Measurements from ENCODE around the gene ATOH1.

Gene ATOH1

GRCh38 chr4:93802045-93802444 lies 26.5 kb upstream of the ATOH1 start:
- TF ChIP-seq, protein P1, sequence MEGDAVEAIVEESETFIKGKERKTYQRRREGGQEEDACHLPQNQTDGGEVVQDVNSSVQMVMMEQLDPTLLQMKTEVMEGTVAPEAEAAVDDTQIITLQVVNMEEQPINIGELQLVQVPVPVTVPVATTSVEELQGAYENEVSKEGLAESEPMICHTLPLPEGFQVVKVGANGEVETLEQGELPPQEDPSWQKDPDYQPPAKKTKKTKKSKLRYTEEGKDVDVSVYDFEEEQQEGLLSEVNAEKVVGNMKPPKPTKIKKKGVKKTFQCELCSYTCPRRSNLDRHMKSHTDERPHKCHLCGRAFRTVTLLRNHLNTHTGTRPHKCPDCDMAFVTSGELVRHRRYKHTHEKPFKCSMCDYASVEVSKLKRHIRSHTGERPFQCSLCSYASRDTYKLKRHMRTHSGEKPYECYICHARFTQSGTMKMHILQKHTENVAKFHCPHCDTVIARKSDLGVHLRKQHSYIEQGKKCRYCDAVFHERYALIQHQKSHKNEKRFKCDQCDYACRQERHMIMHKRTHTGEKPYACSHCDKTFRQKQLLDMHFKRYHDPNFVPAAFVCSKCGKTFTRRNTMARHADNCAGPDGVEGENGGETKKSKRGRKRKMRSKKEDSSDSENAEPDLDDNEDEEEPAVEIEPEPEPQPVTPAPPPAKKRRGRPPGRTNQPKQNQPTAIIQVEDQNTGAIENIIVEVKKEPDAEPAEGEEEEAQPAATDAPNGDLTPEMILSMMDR (IDR thresholded peaks at IDR 0.05) = no peak

DNA sequence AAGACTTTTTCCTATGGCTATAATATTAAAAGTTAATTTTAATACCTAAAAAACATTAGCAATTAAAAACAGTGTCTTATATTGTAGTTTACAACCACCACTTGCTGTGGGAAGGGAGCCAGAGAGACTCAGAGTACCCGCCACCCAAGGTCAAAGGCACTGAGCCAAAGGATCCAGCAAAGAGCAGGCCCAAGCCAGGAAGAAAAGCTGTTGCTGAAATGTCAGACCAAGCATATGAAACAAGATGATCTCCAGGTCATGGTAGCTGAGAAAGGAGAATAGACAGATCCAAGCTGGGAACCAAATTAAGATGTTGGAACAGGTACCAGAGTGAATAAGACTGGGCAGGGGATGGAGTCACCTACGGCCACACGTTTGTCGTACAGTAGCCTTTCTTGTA lies 18.8 kb upstream of the ATOH1 start:
- TF ChIP-seq, protein P1 (IDR thresholded peaks at IDR 0.05) = no peak

DNA sequence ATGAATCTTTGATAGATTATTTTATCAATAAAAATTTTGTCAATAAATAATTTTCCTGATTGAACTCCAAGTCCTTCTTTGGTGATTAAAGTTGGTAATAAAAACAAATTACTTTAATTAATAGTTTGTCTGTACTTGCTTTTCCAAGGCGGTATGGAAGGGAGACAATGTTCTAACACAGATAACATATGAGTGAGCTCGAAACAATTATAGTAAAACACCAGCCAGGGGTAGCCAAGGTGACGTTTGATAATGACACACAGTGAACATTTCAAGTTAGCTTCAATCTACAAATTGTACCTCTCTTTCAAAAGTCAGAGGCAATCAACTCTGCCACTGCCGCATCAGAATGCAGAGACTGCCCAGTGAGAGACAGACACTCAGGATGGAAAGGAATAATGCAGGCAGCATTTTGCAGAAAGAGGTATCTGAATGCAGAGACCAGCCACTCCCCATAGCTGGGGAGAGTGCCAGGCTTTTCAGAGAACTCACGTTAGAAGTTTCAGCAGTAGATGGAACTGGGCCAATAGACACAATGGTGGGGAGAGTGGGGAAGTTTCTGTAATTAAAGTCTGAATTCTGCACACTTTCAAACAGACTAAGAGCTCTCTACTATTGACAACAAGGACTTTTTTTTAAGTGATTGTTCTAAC lies 18.1 kb upstream of the ATOH1 start:
- TF ChIP-seq, protein P1 (IDR thresholded peaks at IDR 0.05) = no peak

DNA sequence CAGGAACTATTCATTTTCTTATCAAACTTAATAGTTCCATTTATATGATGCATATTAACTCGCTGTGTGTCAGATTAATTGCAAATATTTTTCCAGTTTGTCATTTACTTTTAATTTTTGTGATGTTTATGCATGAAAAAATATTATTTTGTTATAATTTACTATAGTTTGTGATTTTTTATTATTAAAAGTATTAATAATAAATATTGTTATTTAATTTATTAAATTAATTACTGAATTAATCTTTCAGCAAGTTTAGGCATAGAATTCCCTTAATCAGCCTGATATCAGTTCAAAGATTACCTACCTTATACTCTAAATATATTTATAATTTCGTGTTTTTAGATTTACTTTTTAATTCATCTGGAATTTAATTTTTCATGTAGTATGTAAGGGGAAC lies 15.5 kb upstream of the ATOH1 start:
- TF ChIP-seq, protein P1 (IDR thresholded peaks at IDR 0.05) = no peak

DNA sequence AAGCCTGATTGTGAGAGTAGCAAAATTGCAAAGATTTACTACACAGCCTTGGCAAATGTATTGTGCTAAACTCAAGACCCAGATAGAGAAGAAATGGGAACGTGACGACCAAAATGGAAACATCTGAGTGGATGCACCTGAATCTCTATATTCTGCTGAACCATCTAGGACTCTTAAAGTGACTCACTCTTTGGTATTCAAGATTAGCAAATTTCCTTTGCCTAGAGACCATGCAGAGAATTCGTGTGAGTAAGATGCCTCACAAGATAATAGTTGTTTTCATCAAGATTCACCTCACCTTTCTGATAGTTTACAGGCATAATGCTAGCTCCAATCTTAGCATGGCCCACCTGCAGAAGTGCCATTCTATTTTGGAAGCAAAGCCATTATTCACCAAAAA lies 14.4 kb upstream of the ATOH1 start:
- TF ChIP-seq, protein P1 (IDR thresholded peaks at IDR 0.05) = no peak

DNA sequence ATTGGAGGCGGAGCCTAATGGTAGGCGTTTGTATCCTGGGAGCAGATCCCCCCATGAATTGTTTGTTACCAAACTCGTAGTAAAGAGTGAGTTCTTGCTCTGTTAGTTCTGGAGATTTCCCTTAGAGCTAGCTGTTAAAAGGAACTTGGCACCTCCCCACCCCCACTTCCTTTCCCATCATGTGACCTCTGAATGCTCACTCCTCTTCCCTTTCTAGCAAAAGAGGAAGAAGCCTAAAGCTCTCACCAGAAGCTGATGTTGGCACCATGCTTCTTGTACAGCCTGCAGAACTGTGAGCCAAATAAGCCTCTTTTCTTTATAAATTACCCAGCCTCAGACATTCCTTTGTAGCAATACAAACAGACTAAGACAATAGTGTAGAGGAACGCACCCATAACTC lies 13.8 kb upstream of the ATOH1 start:
- TF ChIP-seq, protein P1 (IDR thresholded peaks at IDR 0.05) = no peak

DNA sequence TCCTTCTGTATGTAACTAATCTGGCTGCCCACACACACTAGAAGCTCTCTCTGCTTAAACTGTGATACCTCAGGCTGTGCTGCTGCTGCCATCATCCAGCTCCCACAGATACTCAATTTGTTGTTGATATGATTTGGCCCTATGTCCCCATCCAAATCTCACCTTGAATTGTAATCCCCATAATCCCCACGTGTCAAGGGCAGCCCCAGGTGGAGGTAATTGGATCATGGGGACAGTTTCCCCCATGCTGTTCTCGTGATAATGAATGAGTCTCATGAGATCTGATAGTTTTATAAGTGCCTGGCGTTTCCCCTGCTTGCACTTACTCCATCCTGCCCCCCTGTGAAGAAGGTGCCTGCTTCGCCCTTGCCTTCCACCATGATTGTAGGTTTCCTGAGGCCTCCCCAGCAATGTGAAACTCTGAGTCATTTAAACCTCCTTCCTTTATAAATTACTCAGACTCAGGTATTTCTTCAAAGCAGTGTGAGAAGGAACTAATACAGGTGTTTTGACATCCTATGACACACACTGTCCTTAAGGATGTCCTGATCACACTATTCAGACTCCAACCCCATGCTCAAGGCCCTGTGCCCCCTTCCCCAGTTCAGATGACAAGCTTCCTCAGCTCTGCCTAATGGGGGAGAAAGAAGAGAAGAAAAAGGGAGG lies 2.9 kb upstream of the ATOH1 start:
- TF ChIP-seq, protein P1 (IDR thresholded peaks at IDR 0.05) = no peak

All from LNCAP (cell line).